IMR-90 (cell line): ENCODE measurements around the gene TMEM95. TPM values are rescaled to one million over a fixed set of nuclear protein-coding genes. Genes with fewer than 3 reads are reported as not detected.
"Not testable (repeated sequence)": the region's sequence is repeated elsewhere in the genome, so short reads cannot be mapped to it uniquely, and the experiment has no call there.

Source experiments
- ATAC-seq: fragments of 200-7000 bp; cut with Tn5 transposase; 2 replicates; pipeline ENCODE4 v1.9.1; 2020; ENCODE audit warnings: low read depth, mild to moderate bottlenecking, moderate library complexity
- BruUV-seq: library from RNA; stranded (reverse); fragments of 400-500 nt; replicated peaks from 2 replicates; lab custom pipeline; 2021; lab: Mats Ljungman, UMichigan
- CTCF ChIA-PET: fragments of 300-600 bp; formaldehyde crosslinking; extraction: SDS; loops from one replicate; lab custom pipeline; 2021; ENCODE audit warnings: antibody characterized with exemption; lab: Yijun Ruan, JAX
- POLR2A ChIA-PET: fragments of 300-600 bp; sonication (Branson Sonifier 250); formaldehyde crosslinking; loops from one replicate; lab custom pipeline; 2022; ENCODE audit warnings: antibody characterized with exemption; ENCODE audit not compliant: unreplicated experiment; lab: Charles Lee
- DNase-seq: peaks from one replicate; pipeline ENCODE4 v3.0.0; 2013
- H2AFZ ChIP-seq: replicated peaks from 2 replicates; pipeline ENCODE3; 2013; ENCODE audit warnings: low read length, mild to moderate bottlenecking; ENCODE audit not compliant: poor library complexity
- H2AK5ac ChIP-seq: 2 replicates; pipeline ENCODE4 v1.6.1; 2013; ENCODE audit warnings: low read depth, low read length, inconsistent platforms
- H2AK9ac ChIP-seq: replicated peaks from 2 replicates; pipeline ENCODE3; 2013; ENCODE audit warnings: mild to moderate bottlenecking, low read depth, low read length, moderate library complexity; ENCODE audit not compliant: poor library complexity
- H2BK120ac ChIP-seq: 2 replicates; pipeline ENCODE4 v1.6.1; 2013; ENCODE audit warnings: low read depth, low read length, inconsistent platforms
- H2BK15ac ChIP-seq: 3 replicates; pipeline ENCODE4 v1.6.1; 2013; ENCODE audit warnings: low read depth, low read length, inconsistent platforms
- H2BK20ac ChIP-seq: 2 replicates; pipeline ENCODE4 v1.6.1; 2013; ENCODE audit warnings: low read depth, mild to moderate bottlenecking, inconsistent platforms, low read length, moderate library complexity
- H2BK5ac ChIP-seq: 2 replicates; pipeline ENCODE4 v1.6.1; 2013; ENCODE audit warnings: mild to moderate bottlenecking, low read depth, low read length, inconsistent platforms; ENCODE audit not compliant: poor library complexity, severe bottlenecking
- H3K14ac ChIP-seq: replicated peaks from 2 replicates; pipeline ENCODE4 v1.6.1; 2013; ENCODE audit warnings: low read depth, low read length, inconsistent platforms
- H3K18ac ChIP-seq: 2 replicates; pipeline ENCODE4 v1.6.1; 2013; ENCODE audit warnings: low read depth, low read length, control low read depth
- H3K23ac ChIP-seq: 2 replicates; pipeline ENCODE4 v1.6.1; 2013; ENCODE audit warnings: low read depth, low read length, inconsistent platforms
- H3K27ac ChIP-seq: 2 replicates; pipeline ENCODE4 v1.5.1; 2013; ENCODE audit warnings: mild to moderate bottlenecking, control low read depth, low read length; ENCODE audit not compliant: insufficient read depth
- H3K27me3 ChIP-seq: 2 replicates; pipeline ENCODE4 v1.6.1; 2013; ENCODE audit warnings: low read length; ENCODE audit not compliant: control insufficient read depth, insufficient read depth
- H3K36me3 ChIP-seq: 2 replicates; pipeline ENCODE4 v1.6.1; 2013; ENCODE audit warnings: low read length, mixed read lengths; ENCODE audit not compliant: control insufficient read depth, insufficient read depth
- H3K4ac ChIP-seq: 2 replicates; pipeline ENCODE4 v1.6.1; 2013; ENCODE audit warnings: low read depth, low read length, inconsistent platforms
- H3K4me1 ChIP-seq: 2 replicates; pipeline ENCODE4 v1.6.1; 2013; ENCODE audit warnings: low read length, mixed read lengths; ENCODE audit not compliant: control insufficient read depth, insufficient read depth
- H3K4me2 ChIP-seq: 2 replicates; pipeline ENCODE4 v1.6.1; 2013; ENCODE audit warnings: low read depth, mild to moderate bottlenecking, control low read depth, low read length, moderate library complexity
- H3K4me3 ChIP-seq: 2 replicates; pipeline ENCODE4 v1.5.1; 2013; ENCODE audit warnings: low read depth, mild to moderate bottlenecking, control low read depth, low read length, moderate library complexity; ENCODE audit not compliant: insufficient read depth
- H3K56ac ChIP-seq: 2 replicates; pipeline ENCODE4 v1.6.1; 2013; ENCODE audit warnings: low read length, inconsistent platforms; ENCODE audit not compliant: insufficient read depth; ENCODE audit errors: extremely low read depth
- H3K79me1 ChIP-seq, 2 experiments: 2 replicates each; pipeline ENCODE4 v1.6.1; 2013; ENCODE audit warnings: low read length in 2 of 2, inconsistent platforms in 1 of 2, low read depth in 1 of 2
- H3K9ac ChIP-seq: 2 replicates; pipeline ENCODE4 v1.6.1; 2013; ENCODE audit warnings: low read depth, low read length, control low read depth
- H3K9me1 ChIP-seq: 2 replicates; pipeline ENCODE4 v1.6.1; 2013; ENCODE audit warnings: low read length, inconsistent platforms; ENCODE audit not compliant: insufficient read depth
- H3K9me3 ChIP-seq: 2 replicates; pipeline ENCODE4 v1.6.1; 2013; ENCODE audit warnings: low read length; ENCODE audit not compliant: control insufficient read depth, insufficient read depth
- H4K20me1 ChIP-seq: 2 replicates; pipeline ENCODE4 v1.6.1; 2013; ENCODE audit warnings: low read length, inconsistent platforms; ENCODE audit not compliant: insufficient read depth
- H4K5ac ChIP-seq: 2 replicates; pipeline ENCODE4 v1.6.1; 2013; ENCODE audit warnings: mild to moderate bottlenecking, low read depth, low read length, control low read depth
- H4K8ac ChIP-seq, 2 experiments: 2 replicates each; pipeline ENCODE4 v1.6.1; 2013; ENCODE audit warnings: low read depth in 2 of 2, low read length in 2 of 2, control low read depth in 1 of 2, inconsistent platforms in 1 of 2
- H4K91ac ChIP-seq: 2 replicates; pipeline ENCODE4 v1.6.1; 2013; ENCODE audit warnings: low read depth, low read length, inconsistent platforms; ENCODE audit not compliant: insufficient read depth
- FOS ChIP-seq: fragments of 150-350 bp; IDR thresholded peaks from 2 replicates; pipeline ENCODE4 v1.6.1; 2016; ENCODE audit warnings: low read depth, low read length
- MAZ ChIP-seq: IDR thresholded peaks from 2 replicates; pipeline ENCODE4 v1.6.1; 2012; ENCODE audit warnings: low read depth, mild to moderate bottlenecking, low read length, improper control_type of control experiment, moderate library complexity, borderline replicate concordance
- NFE2L2 ChIP-seq: fragments of 150-350 bp; IDR thresholded peaks from 2 replicates; pipeline ENCODE4 v1.6.1; 2016; ENCODE audit warnings: low read depth, mild to moderate bottlenecking, low read length
- WGBS, 2 experiments: methylation state at CpG; one replicate each; pipeline versions ENCODE4 v1.1.5 to v1.1.7; 2013; ENCODE audit warnings: missing lambda C conversion rate in 2 of 2; ENCODE audit not compliant: insufficient read length in 1 of 2; ENCODE audit errors: extremely low coverage in 2 of 2; 5-methylcytosine and 5-hydroxymethylcytosine counted together
- dilution Hi-C: fragments of 300-500 bp; cut with HindIII; formaldehyde crosslinking; loops from one replicate; pipeline ENCODE4 v1.14.3; 2018; ENCODE audit warnings: low sequenced_read_pairs; ENCODE audit not compliant: unreplicated experiment
- in situ Hi-C: fragments of 300-500 bp; cut with MboI; formaldehyde crosslinking; loops from 3 replicates; pipeline ENCODE4 v1.14.3; 2019; ENCODE audit warnings: low sequenced_read_pairs, inconsistent platforms, mixed read lengths
- intact Hi-C: fragments of 100-400 bp; cut with micrococcal nuclease; formaldehyde crosslinking; loops from 2 replicates; pipeline ENCODE4 v1.10.0; 2022
- polyA plus RNA-seq, 3 experiments: library from polyadenylated mRNA; depleted of rRNA; stranded (reverse); fragments of >200 nt; gene quantifications; 2 replicates each; pipeline ENCODE4 v1.2.3, GENCODE V29; 2012; ENCODE audit warnings: low replicate concordance in 1 of 3
- total RNA-seq: library from RNA; depleted of rRNA; stranded (reverse); fragments of >200 nt; gene quantifications from 2 replicates; pipeline ENCODE4 v1.2.3, GENCODE V29; 2012

The TMEM95 gene
- total and polyA plus RNA-seq, 2 of the 4 experiments (the other 2 are of a cell fraction): not detected

GRCh38 chr17:7336240-7337175 is 18.4 kb upstream of the TMEM95 start, which contains the start of gene ACAP1:
TSS of gene ACAP1 (plus strand) at chr17:7336529. CDS start at chr17:7336735, 206 bp downstream.
- POLR2A ChIA-PET: no interaction called here

GRCh38 chr17:7337600-7337999 is 17.4 kb upstream of the TMEM95 start:
- H3K4me3 ChIP-seq, H3K4me1 ChIP-seq, H3K23ac ChIP-seq, H4K20me1 ChIP-seq, H3K79me1 ChIP-seq, H3K56ac ChIP-seq, dilution Hi-C loops, H3K18ac ChIP-seq, H3K27ac ChIP-seq, H4K91ac ChIP-seq, intact Hi-C loops, H2AK5ac ChIP-seq, H2BK5ac ChIP-seq, POLR2A ChIA-PET, H3K4me2 ChIP-seq, H3K36me3 ChIP-seq, H4K5ac ChIP-seq, in situ Hi-C loops, H2AK9ac ChIP-seq, BruUV-seq, DNase-seq, H2BK15ac ChIP-seq, H3K14ac ChIP-seq, H3K4ac ChIP-seq, H3K9ac ChIP-seq, H2AFZ ChIP-seq, H2BK120ac ChIP-seq, H3K9me1 ChIP-seq, H2BK20ac ChIP-seq, ATAC-seq, H4K8ac ChIP-seq, H3K9me3 ChIP-seq: not testable (repeated sequence)
- H3K27me3 ChIP-seq: peaks cover 15% of the 10 kb centered on the region
- CTCF ChIA-PET: interaction anchor here (0.6 kb wide), 2 partner anchors 9 to 494 kb away, joined by 3 to 5 read pairs; no protein-coding TSS in a partner anchor
- 96% methylated on average over 4 of the region's 7 CpGs; no CpG with 5 or more reads in 1 of the 2 experiments for WGBS, 2 experiments

More at GRCh38 chr17:7336240-7337175, 18.4 kb upstream of the TMEM95 start, which contains the start of gene ACAP1:
- Histone ChIP-seq H2BK15ac (no peak within 1 kb of the TSS), H3K4me2 (no peak within 1 kb of the TSS), H3K27ac (no peak within 1 kb of the TSS), H3K79me1 (no peaks in the 10 kb centered on the region), H3K27me3 (peaks cover 12% of the 10 kb centered on the region), H2AK9ac (peak within 1 kb of the TSS; percentile 16), H2BK120ac (no peak within 1 kb of the TSS), H3K14ac (no peak within 1 kb of the TSS), H4K20me1 (no peaks in the 10 kb centered on the region), H3K9me3 (no peaks in the 10 kb centered on the region), H3K23ac (no peak within 1 kb of the TSS), H2AK5ac (no peak within 1 kb of the TSS), H4K91ac (no peak within 1 kb of the TSS), H3K4me1 (no peaks in the 10 kb centered on the region), H3K36me3 (no peaks in the 10 kb centered on the region), H4K5ac (no peak within 1 kb of the TSS), H2AFZ (peak within 1 kb of the TSS; percentile 51), H3K56ac (no peak within 1 kb of the TSS), H3K18ac (no peak within 1 kb of the TSS), H2BK5ac (no peak within 1 kb of the TSS), H2BK20ac (no peak within 1 kb of the TSS), H3K9ac (no peak within 1 kb of the TSS), H3K4me3 (no peak within 1 kb of the TSS), H4K8ac (no peak within 1 kb of the TSS), H3K4ac (no peak within 1 kb of the TSS), H3K9me1 (no peaks in the 10 kb centered on the region)
- WGBS, 2 experiments: 67% methylated on average over 1 of the region's 17 CpGs; no CpG with 5 or more reads in 1 of the 2 experiments
- no peak for TF ChIP-seq FOS
- TF ChIP-seq NFE2L2: no peak
- TF ChIP-seq MAZ: no peak
- in situ Hi-C loops (no loop called here), dilution Hi-C loops (no loop called here), intact Hi-C loops (no loop called here)
- CTCF ChIA-PET: no interaction called here
- no TSS peak for BruUV-seq
- ATAC-seq (peak; percentile 17; the same call in 1 of the 2 replicates), DNase-seq (no peak)
